Endothelial cell of umbilical vein (primary cell): ENCODE measurements around the gene HCN2. TPM values are rescaled to one million over a fixed set of nuclear protein-coding genes. Genes with fewer than 3 reads are reported as not detected.
A peak's percentile ranks its signal among the peaks of the same experiment; 100 is the strongest.

Experiments used
- BruUV-seq: library from RNA; stranded (reverse); fragments of 400-500 nt; replicated peaks from 2 replicates; lab custom pipeline; 2021; lab: Mats Ljungman, UMichigan
- CTCF ChIA-PET: fragments of 300-600, 350-600 bp; sonication (Branson Sonifier 250); formaldehyde crosslinking; loops from one replicate; lab custom pipeline; 2021; ENCODE audit warnings: antibody characterized with exemption, inconsistent platforms; lab: Charles Lee
- POLR2A ChIA-PET: fragments of 300-600, 350-600 bp; sonication (Branson Sonifier 250); formaldehyde crosslinking; loops from one replicate; lab custom pipeline; 2021; ENCODE audit warnings: antibody characterized with exemption, inconsistent platforms; lab: Charles Lee
- DNase-seq: peaks from one replicate; pipeline ENCODE4 v3.0.0-alpha.2; 2011; ENCODE audit warnings: low read depth, low spot score
- FAIRE-seq: peaks from 2 replicates; lab custom pipeline; 2011; peaks lifted over from hg19 to GRCh38; lab: Jason Lieb, UNC
- H2AFZ ChIP-seq: 2 replicates; pipeline ENCODE4 v1.6.0; 2012; ENCODE audit warnings: low read depth, low read length, control low read depth, inconsistent platforms
- H3K27ac ChIP-seq: 2 replicates; pipeline ENCODE4 v1.5.1; 2011; ENCODE audit warnings: low read depth, mild to moderate bottlenecking, control low read depth, low read length, moderate library complexity; ENCODE audit not compliant: insufficient read depth
- H3K27me3 ChIP-seq, 2 experiments: 2 replicates each; pipeline versions ENCODE4 v1.6.0 to v1.6.1; 2011; ENCODE audit warnings: low read length in 2 of 2, mixed read lengths in 1 of 2; ENCODE audit not compliant: control insufficient read depth in 2 of 2, insufficient read depth in 2 of 2
- H3K36me3 ChIP-seq, 2 experiments: 2 replicates in 1 of 2; 3 replicates in 1 of 2; pipeline ENCODE4 v1.5.1; 2011; ENCODE audit warnings: low read length in 2 of 2, mild to moderate bottlenecking in 1 of 2, moderate library complexity in 1 of 2; ENCODE audit not compliant: control insufficient read depth in 2 of 2, insufficient read depth in 2 of 2; ENCODE audit errors: extremely low read depth in 1 of 2
- H3K4me1 ChIP-seq: 3 replicates; pipeline ENCODE4 v1.5.1; 2011; ENCODE audit warnings: mild to moderate bottlenecking, low read length; ENCODE audit not compliant: control insufficient read depth, insufficient read depth; ENCODE audit errors: extremely low read depth
- H3K4me2 ChIP-seq: 2 replicates; pipeline ENCODE4 v1.6.1; 2011; ENCODE audit warnings: low read length, control low read depth, mixed read lengths; ENCODE audit not compliant: insufficient read depth
- H3K4me3 ChIP-seq, 3 experiments: fragments of 200-600 bp in 1 of 3; sonication (generic), shearing (Covaris generic) in 1 of 3; replicated peaks in 1 of 3; 2 replicates each; pipeline ENCODE4 v1.5.1; 2011 to 2016; ENCODE audit warnings: control low read depth in 3 of 3, low read length in 3 of 3, mild to moderate bottlenecking in 2 of 3, inconsistent platforms in 1 of 3, low read depth in 1 of 3, moderate library complexity in 1 of 3; ENCODE audit not compliant: insufficient read depth in 1 of 3
- H3K79me2 ChIP-seq: 2 replicates; pipeline ENCODE4 v1.6.0; 2012; ENCODE audit warnings: low read length, inconsistent platforms; ENCODE audit not compliant: control insufficient read depth, insufficient read depth
- H3K9ac ChIP-seq: replicated peaks from 2 replicates; pipeline ENCODE3; 2011; ENCODE audit warnings: low read length, control low read depth; ENCODE audit not compliant: insufficient read depth; ENCODE audit errors: extremely low read depth
- H3K9me1 ChIP-seq: replicated peaks from 3 replicates; pipeline ENCODE4 v1.6.0; 2011; ENCODE audit warnings: mild to moderate bottlenecking, low read length; ENCODE audit not compliant: control insufficient read depth, insufficient read depth; ENCODE audit errors: extremely low read depth
- H3K9me3 ChIP-seq: replicated peaks from 2 replicates; pipeline ENCODE4 v1.5.1; 2012; ENCODE audit warnings: low read length, inconsistent platforms; ENCODE audit not compliant: control insufficient read depth, insufficient read depth
- H4K20me1 ChIP-seq: replicated peaks from 2 replicates; pipeline ENCODE3; 2011; ENCODE audit warnings: mild to moderate bottlenecking, low read length; ENCODE audit not compliant: control insufficient read depth, insufficient read depth; ENCODE audit errors: extremely low read depth
- EZH2 ChIP-seq: IDR thresholded peaks from 2 replicates; pipeline ENCODE4 v1.6.1; 2012; ENCODE audit warnings: borderline replicate concordance, low read depth, mild to moderate bottlenecking, moderate library complexity, low read length, inconsistent platforms; ENCODE audit not compliant: severe bottlenecking
- FOS ChIP-seq: IDR thresholded peaks from 2 replicates; pipeline ENCODE4 v1.6.1; 2011; ENCODE audit warnings: mild to moderate bottlenecking, low read length, moderate library complexity, borderline replicate concordance; ENCODE audit not compliant: insufficient read depth
- GATA2 ChIP-seq: IDR thresholded peaks from 2 replicates; pipeline ENCODE4 v1.7.0; 2011; ENCODE audit warnings: low read depth, mild to moderate bottlenecking, moderate library complexity, mixed read lengths, low read length; ENCODE audit not compliant: insufficient read length, insufficient read depth
- JUN ChIP-seq: IDR thresholded peaks from 2 replicates; pipeline ENCODE4 v1.6.1; 2011; ENCODE audit warnings: borderline replicate concordance, low read depth; ENCODE audit not compliant: insufficient read length, insufficient read depth
- MYC ChIP-seq: IDR thresholded peaks from one replicate; pipeline ENCODE4 v1.6.1; 2011; ENCODE audit warnings: mild to moderate bottlenecking, low read depth, low read length
- POLR2A ChIP-seq: IDR thresholded peaks from 2 replicates; pipeline ENCODE4 v1.6.1; 2012; ENCODE audit warnings: low read depth, mild to moderate bottlenecking, control low read depth, low read length
- POLR2AphosphoS5 ChIP-seq: IDR thresholded peaks from 2 replicates; pipeline ENCODE4 v1.6.1; 2012; ENCODE audit warnings: low read depth, mild to moderate bottlenecking, control low read depth, low read length, moderate library complexity; ENCODE audit not compliant: insufficient read depth
- dilution Hi-C: fragments of 300-500 bp; cut with MboI; formaldehyde crosslinking; loops from one replicate; pipeline ENCODE4 v1.15.0; 2019; ENCODE audit warnings: low sequenced_read_pairs; ENCODE audit not compliant: extremely low pct_ligation_motif_present
- intact Hi-C: fragments of 100-400 bp; cut with micrococcal nuclease; formaldehyde crosslinking; loops from one replicate; pipeline ENCODE4 v1.10.0; 2022
- polyA plus RNA-seq, 4 experiments: library from polyadenylated mRNA; depleted of rRNA in 3 of 4; stranded (reverse) in 3 of 4; unstranded in 1 of 4; fragments of >200 nt; gene quantifications; 2 replicates each; pipeline versions ENCODE4 v1.2.1 to v1.2.3, GENCODE V29; 2011 to 2012; ENCODE audit warnings: missing spikeins in 1 of 4
- total RNA-seq: library from RNA; stranded (reverse); gene quantifications from 2 replicates; pipeline ENCODE4 v1.2.3, GENCODE V29; 2021
- TF ChIP-seq, protein P1 (sequence below): IDR thresholded peaks from 2 replicates; pipeline ENCODE4 v1.6.1; 2011; ENCODE audit not compliant: insufficient read depth, insufficient read length
- TF ChIP-seq, protein P2 (sequence below), 2 donors: IDR thresholded peaks; 1 replicate in 1 of 2; 2 replicates in 1 of 2; pipeline ENCODE4 v1.5.1; 2011; ENCODE audit warnings: low read length in 2 of 2, mild to moderate bottlenecking in 2 of 2, moderate library complexity in 2 of 2, control low read depth in 1 of 2, inconsistent platforms in 1 of 2, low read depth in 1 of 2; ENCODE audit not compliant: insufficient read depth in 1 of 2; ENCODE audit errors: extremely low read depth in 1 of 2

The HCN2 gene
- total and polyA plus RNA-seq, 2 donors (not counting 3 experiments of a cell fraction or from before 2014, with no cell fraction given), result 0.18 to 0.53 TPM

DNA sequence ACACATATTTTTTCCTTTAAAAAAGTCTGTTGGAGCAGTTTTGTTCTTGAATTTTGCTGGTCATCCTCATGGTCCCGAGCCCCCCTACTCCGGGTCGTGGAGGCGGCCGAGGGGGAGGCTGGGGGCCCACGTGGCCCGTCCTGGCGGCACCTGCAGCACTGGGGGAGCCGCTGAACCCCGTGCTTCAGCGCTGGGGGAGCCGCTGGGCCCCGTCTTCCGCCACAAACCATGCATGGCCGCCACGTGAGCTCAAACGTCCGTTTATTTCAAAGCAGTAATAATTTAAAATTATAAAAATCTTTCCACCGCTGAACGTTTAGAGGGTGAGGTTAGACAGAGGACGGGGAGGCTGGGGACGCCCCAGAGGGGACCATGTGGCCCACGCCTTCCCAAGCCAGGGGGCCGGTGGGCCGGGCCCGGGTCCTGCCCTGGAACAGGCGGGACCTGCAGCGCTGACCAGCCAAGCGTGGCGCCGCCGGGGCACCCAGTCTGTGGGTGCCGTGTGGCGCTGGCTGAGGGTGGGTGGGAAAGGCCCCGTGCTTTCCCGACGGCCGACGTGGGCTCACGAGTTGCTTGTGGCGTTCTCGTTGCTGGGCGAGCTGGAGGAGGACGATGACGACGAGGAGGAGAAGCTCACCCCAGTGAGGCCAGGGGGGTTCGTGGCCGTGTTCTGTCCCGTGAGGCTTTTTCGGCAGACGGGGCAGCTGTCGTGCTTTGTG is 58.0 kb downstream of the HCN2 start:
- CTCF ChIA-PET, result no interaction called here
- Histone ChIP-seq H3K9me1 (no peaks in the 10 kb centered on the region), H2AFZ (no peak overlapping the region), H3K9me3 (no peaks in the 10 kb centered on the region), H3K4me1 (no peaks in the 10 kb centered on the region), H3K79me2 (peaks cover 6% of the 10 kb centered on the region), H3K27ac (no peak overlapping the region), H3K9ac (no peak overlapping the region), H3K4me2 (no peak overlapping the region), H3K4me3 (no peak overlapping the region), H4K20me1 (no peaks in the 10 kb centered on the region), H3K27me3 (no peaks in the 10 kb centered on the region), H3K36me3 (peaks cover 8 to 20% of the 10 kb centered on the region in 2 experiments)
- POLR2A ChIA-PET, result no interaction called here
- intact Hi-C loops, result no loop called here
- TSS peak; percentile 68 for BruUV-seq
- FAIRE-seq, result no peak
- TF ChIP-seq POLR2A (no peak), GATA2 (no peak), MYC (no peak), JUN (no peak), EZH2 (no peak), POLR2AphosphoS5 (no peak), FOS (no peak)
- TF ChIP-seq, protein P1, sequence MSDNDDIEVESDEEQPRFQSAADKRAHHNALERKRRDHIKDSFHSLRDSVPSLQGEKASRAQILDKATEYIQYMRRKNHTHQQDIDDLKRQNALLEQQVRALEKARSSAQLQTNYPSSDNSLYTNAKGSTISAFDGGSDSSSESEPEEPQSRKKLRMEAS, result no peak
- TF ChIP-seq, protein P2, sequence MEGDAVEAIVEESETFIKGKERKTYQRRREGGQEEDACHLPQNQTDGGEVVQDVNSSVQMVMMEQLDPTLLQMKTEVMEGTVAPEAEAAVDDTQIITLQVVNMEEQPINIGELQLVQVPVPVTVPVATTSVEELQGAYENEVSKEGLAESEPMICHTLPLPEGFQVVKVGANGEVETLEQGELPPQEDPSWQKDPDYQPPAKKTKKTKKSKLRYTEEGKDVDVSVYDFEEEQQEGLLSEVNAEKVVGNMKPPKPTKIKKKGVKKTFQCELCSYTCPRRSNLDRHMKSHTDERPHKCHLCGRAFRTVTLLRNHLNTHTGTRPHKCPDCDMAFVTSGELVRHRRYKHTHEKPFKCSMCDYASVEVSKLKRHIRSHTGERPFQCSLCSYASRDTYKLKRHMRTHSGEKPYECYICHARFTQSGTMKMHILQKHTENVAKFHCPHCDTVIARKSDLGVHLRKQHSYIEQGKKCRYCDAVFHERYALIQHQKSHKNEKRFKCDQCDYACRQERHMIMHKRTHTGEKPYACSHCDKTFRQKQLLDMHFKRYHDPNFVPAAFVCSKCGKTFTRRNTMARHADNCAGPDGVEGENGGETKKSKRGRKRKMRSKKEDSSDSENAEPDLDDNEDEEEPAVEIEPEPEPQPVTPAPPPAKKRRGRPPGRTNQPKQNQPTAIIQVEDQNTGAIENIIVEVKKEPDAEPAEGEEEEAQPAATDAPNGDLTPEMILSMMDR (IDR thresholded peaks at IDR 0.05; ENCODE audit: extremely low read depth in 1 of 2, insufficient read depth in 1 of 2, low read depth in 1 of 2, low read length in 2 of 2), result no peak
- dilution Hi-C loops, result no loop called here
- no peak for DNase-seq
